Measurements from ENCODE around the gene CELSR1.

Gene CELSR1

DNA sequence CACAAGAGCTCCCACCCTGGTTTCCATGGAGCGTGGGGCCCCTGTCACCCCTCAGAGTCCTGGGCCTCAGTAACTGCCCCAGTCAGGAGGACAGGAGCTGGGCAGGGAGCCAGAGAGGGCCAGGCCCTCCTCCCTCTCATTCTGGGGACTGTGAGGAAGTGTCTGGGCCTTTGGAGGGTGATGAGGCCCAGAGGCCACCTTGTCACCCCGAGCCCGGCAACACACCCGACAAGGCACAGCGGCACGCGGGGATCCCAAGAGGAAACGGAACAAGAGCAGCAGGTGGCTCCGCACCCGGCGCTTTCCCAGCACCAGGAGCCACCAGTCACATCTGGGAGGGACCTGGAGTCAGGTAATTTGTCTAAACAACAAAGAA is 72.1 kb downstream of the CELSR1 start:
- Mint-ChIP-seq H3K27ac (no peak overlapping the region), H3K4me1 (ENCODE audit: low read depth) (no peaks in the 10 kb centered on the region), H3K4me3 (no peak overlapping the region), H3K9me3 (no peaks in the 10 kb centered on the region), H3K27me3 (ENCODE audit: low read depth) (no peaks in the 10 kb centered on the region), H3K36me3 (ENCODE audit: low read depth) (no peaks in the 10 kb centered on the region)

- no peaks in the 10 kb centered on the region for H3K36me3 Mint-ChIP-seq (ENCODE audit: low read depth)
- no peak overlapping the region for H3K27ac Mint-ChIP-seq
- no peaks in the 10 kb centered on the region for H3K4me1 Mint-ChIP-seq (ENCODE audit: low read depth)
- H3K4me3 Mint-ChIP-seq, result no peak overlapping the region
- H3K9me3 Mint-ChIP-seq, result no peaks in the 10 kb centered on the region
- no peaks in the 10 kb centered on the region for H3K27me3 Mint-ChIP-seq (ENCODE audit: low read depth)
These were observed 72.6 kb downstream of the CELSR1 start for GRCh38 chr22:46464701-46465344.

GRCh38 chr22:46464296-46464695 is 73.1 kb downstream of the CELSR1 start:
- no peaks in the 10 kb centered on the region for H3K27me3 Mint-ChIP-seq (ENCODE audit: low read depth)
- no peak overlapping the region for H3K27ac Mint-ChIP-seq
- H3K4me1 Mint-ChIP-seq (ENCODE audit: low read depth), result no peaks in the 10 kb centered on the region
- H3K9me3 Mint-ChIP-seq, result no peaks in the 10 kb centered on the region
- no peak overlapping the region for H3K4me3 Mint-ChIP-seq
- H3K36me3 Mint-ChIP-seq (ENCODE audit: low read depth), result no peaks in the 10 kb centered on the region

GRCh38 chr22:46463435-46464227 is 73.8 kb downstream of the CELSR1 start:
- Mint-ChIP-seq H3K4me1 (ENCODE audit: low read depth) (no peaks in the 10 kb centered on the region), H3K36me3 (ENCODE audit: low read depth) (no peaks in the 10 kb centered on the region), H3K4me3 (no peak overlapping the region), H3K27me3 (ENCODE audit: low read depth) (no peaks in the 10 kb centered on the region), H3K9me3 (no peaks in the 10 kb centered on the region), H3K27ac (no peak overlapping the region)

- no peak overlapping the region for H3K27ac Mint-ChIP-seq
- H3K4me3 Mint-ChIP-seq, result no peak overlapping the region
- no peaks in the 10 kb centered on the region for H3K9me3 Mint-ChIP-seq
- H3K27me3 Mint-ChIP-seq (ENCODE audit: low read depth), result no peaks in the 10 kb centered on the region
- H3K36me3 Mint-ChIP-seq (ENCODE audit: low read depth), result no peaks in the 10 kb centered on the region
- H3K4me1 Mint-ChIP-seq (ENCODE audit: low read depth), result no peaks in the 10 kb centered on the region
These were observed 74.6 kb downstream of the CELSR1 start for GRCh38 chr22:46462726-46463371.

DNA sequence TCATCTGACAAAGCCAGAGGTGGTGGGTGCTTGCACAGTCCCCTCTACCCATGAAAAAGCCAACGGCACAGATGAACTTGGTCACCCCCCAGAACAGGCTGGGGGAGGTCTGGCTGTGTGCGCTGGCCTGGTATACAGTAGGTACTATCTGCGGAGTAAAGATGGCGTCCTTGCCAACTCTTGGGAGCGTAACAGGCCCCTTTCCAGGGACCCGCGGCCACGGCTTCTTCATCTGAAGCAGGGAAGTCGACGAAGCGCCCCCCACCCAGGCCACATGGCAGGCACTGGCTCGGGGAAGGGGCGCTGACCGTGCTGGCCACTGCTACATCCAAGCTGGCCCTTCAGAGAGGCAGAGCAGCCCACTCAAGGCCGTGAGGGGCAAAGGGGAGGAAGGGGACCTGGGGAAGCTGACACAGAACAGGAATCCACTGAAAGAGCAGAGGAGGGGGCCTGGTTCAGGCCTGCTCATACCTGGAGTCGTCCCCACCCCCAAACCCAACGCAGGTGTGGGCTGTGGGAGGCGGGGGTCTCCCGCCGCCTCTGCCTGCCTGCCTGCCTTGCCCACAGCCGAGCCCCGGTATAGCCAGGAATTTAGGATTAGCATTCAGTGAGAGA is 75.7 kb downstream of the CELSR1 start:
- no peaks in the 10 kb centered on the region for H3K27me3 Mint-ChIP-seq (ENCODE audit: low read depth)
- H3K4me1 Mint-ChIP-seq (ENCODE audit: low read depth), result no peaks in the 10 kb centered on the region
- H3K9me3 Mint-ChIP-seq, result no peaks in the 10 kb centered on the region
- no peak overlapping the region for H3K4me3 Mint-ChIP-seq
- no peaks in the 10 kb centered on the region for H3K36me3 Mint-ChIP-seq (ENCODE audit: low read depth)
- no peak overlapping the region for H3K27ac Mint-ChIP-seq

DNA sequence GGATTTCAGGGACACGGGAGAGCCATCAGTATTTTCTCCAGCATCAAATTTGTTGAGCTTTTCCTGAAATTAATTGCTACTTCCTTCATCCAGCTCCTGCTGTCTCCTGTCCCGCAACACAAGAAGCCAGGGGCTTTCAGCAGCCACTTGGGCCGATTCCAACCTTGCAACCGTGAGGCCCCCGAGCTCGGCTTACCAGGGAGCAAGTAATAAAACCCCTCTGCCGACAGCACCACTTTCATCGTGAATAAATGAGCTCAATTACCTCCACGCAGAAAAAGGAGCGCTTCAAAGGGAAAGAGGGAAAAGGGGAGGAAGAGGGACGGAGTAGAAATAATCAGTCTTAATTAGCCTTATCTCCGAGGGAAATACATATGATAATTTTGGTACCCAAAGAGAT is 76.6 kb downstream of the CELSR1 start:
- no peaks in the 10 kb centered on the region for H3K4me1 Mint-ChIP-seq (ENCODE audit: low read depth)
- H3K9me3 Mint-ChIP-seq, result no peaks in the 10 kb centered on the region
- H3K27me3 Mint-ChIP-seq (ENCODE audit: low read depth), result no peaks in the 10 kb centered on the region
- no peak overlapping the region for H3K27ac Mint-ChIP-seq
- no peak overlapping the region for H3K4me3 Mint-ChIP-seq
- H3K36me3 Mint-ChIP-seq (ENCODE audit: low read depth), result no peaks in the 10 kb centered on the region

DNA sequence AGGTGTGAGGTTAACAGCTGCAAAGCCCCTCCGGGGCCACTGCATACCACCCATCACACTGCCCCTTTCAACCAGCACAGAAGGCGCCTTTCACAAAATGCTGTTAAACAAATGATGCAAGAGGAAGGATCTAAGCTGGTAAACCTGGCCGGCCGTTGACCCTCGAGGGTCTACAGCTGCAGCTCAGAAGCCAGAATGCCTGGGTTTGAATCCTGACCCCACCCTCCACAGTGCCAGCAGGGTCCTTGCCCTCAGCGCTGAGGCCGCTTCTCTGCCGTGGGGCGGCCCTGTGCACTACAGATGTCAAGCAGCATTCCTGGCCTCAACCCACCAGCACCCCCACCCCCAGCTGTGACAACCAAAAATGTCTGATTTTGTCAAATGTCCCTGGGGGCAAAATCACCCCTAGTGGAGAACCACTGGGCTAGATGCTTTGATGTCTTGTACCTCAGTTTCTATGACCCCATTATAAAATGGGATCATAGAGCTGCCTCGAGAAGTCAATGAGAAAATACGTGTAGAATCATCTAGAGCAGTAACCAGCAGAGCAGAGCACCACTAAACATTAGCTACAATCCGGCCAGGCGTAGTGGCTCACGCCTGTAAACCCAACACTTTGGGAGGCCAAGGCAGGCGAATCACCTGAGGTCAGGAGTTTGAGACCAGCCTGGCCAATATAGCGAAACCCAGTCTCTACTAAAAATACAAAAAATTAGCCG is 77.9 kb downstream of the CELSR1 start:
- Mint-ChIP-seq H3K4me1 (ENCODE audit: low read depth) (no peaks in the 10 kb centered on the region), H3K9me3 (no peaks in the 10 kb centered on the region), H3K36me3 (ENCODE audit: low read depth) (no peaks in the 10 kb centered on the region), H3K4me3 (no peak overlapping the region), H3K27ac (no peak overlapping the region), H3K27me3 (ENCODE audit: low read depth) (no peaks in the 10 kb centered on the region)

DNA sequence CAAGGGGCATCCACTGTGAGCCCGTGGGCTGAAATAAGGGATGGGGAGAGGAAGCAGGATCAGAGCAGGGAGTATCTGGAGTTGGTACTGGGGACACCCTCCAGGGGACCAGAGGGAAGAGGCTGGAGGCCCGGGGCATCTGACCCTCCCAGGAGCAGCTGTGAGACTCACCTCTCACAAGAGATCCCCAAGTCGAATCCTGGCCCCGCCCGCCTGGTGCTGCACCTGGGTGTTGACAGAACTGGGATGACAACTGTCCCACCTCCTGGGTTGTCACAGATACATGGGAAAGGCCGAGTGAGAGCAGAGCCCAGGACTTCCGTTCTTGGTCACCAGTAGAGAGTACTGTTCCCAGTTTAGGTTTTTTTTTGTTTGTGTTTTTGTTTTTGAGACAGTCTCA is 78.9 kb downstream of the CELSR1 start:
- Mint-ChIP-seq H3K4me1 (ENCODE audit: low read depth) (no peaks in the 10 kb centered on the region), H3K27ac (no peak overlapping the region), H3K36me3 (ENCODE audit: low read depth) (no peaks in the 10 kb centered on the region)

DNA sequence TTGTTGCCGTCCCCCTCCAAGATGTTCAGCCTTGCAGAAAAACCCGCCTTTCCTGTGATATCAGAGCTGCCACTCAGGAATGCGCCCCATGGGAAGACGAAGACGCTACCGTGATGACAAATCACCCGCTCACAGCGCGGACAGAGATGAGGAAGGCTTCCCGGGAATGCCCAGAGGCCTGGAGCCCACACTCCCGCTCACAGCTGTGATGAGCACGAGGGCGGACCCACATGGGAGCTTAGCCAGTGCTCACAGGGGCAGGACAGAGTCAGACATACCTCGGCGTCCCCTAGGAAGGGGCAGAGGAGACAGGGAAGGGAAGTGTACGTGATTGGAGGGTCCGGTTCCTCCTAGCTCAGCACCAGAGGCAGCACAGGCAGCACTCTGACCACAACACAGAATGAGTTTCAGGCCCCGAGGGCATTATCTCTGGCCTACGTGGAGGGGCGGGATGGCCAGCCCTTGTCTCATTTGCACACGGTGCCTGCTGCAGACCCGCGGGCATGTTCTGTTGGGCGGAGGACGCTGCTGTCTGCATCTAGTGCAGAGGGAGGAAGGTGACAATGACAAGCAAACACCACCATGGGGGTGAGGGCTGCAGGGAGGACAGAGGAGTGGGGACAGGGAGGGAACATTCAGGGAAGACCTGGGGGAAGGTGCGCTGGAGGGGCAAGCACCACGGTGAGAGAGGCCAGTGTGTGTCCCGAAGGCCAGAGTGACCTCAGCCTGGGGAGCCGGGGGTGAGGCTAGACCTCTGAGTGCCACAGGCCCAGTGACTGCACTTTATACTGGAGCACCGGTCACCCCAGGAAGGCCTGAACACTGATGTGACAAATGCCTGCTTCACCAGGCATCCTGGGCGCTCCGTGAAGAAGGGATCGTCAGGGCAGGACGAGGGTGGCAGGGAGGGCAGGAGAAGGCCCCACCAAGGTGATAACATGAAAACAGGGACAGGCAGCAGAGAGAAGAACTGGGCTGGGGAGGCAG is 79.6 kb downstream of the CELSR1 start:
- H3K4me1 Mint-ChIP-seq (ENCODE audit: low read depth), result no peaks in the 10 kb centered on the region
- no peaks in the 10 kb centered on the region for H3K36me3 Mint-ChIP-seq (ENCODE audit: low read depth)
- H3K27me3 Mint-ChIP-seq (ENCODE audit: low read depth), result no peaks in the 10 kb centered on the region
- no peaks in the 10 kb centered on the region for H3K9me3 Mint-ChIP-seq
- H3K4me3 Mint-ChIP-seq, result no peak overlapping the region
- no peak overlapping the region for H3K27ac Mint-ChIP-seq

More for the DNA sequence above, 78.9 kb downstream of the CELSR1 start:
- H3K9me3 Mint-ChIP-seq, result no peaks in the 10 kb centered on the region
- no peaks in the 10 kb centered on the region for H3K27me3 Mint-ChIP-seq (ENCODE audit: low read depth)
- no peak overlapping the region for H3K4me3 Mint-ChIP-seq

GRCh38 chr22:46456818-46457163 is 80.6 kb downstream of the CELSR1 start:
- Mint-ChIP-seq H3K27me3 (ENCODE audit: low read depth) (no peaks in the 10 kb centered on the region), H3K4me1 (ENCODE audit: low read depth) (no peaks in the 10 kb centered on the region), H3K36me3 (ENCODE audit: low read depth) (no peaks in the 10 kb centered on the region), H3K9me3 (no peaks in the 10 kb centered on the region), H3K27ac (no peak overlapping the region), H3K4me3 (no peak overlapping the region)

DNA sequence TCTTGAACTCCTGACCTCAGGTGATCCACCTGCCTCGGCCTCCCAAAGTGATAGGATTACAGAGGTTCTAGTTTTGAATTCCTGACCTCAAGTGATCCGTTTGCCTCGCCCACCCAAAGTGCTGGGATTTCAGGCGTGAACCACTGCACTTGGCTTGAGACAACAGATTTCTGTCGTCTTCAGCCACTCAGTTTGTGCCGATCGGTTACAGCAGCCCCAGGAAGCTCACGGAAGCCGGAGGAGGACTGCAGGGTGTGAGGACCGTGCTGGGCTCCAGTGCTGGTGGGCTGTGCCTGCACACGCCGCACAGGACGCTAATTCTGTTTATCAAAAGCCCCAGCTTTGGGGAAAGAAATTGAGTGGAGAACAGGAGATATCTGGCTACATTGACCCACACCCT is 82.0 kb downstream of the CELSR1 start:
- Mint-ChIP-seq H3K9me3 (no peaks in the 10 kb centered on the region), H3K27me3 (ENCODE audit: low read depth) (no peaks in the 10 kb centered on the region), H3K36me3 (ENCODE audit: low read depth) (no peaks in the 10 kb centered on the region), H3K4me3 (no peak overlapping the region), H3K27ac (no peak overlapping the region), H3K4me1 (ENCODE audit: low read depth) (no peaks in the 10 kb centered on the region)

GRCh38 chr22:46454504-46455269 is 82.7 kb downstream of the CELSR1 start:
- H3K27me3 Mint-ChIP-seq (ENCODE audit: low read depth), result no peaks in the 10 kb centered on the region
- H3K36me3 Mint-ChIP-seq (ENCODE audit: low read depth), result no peaks in the 10 kb centered on the region
- H3K9me3 Mint-ChIP-seq, result no peaks in the 10 kb centered on the region
- no peak overlapping the region for H3K27ac Mint-ChIP-seq
- no peaks in the 10 kb centered on the region for H3K4me1 Mint-ChIP-seq (ENCODE audit: low read depth)
- H3K4me3 Mint-ChIP-seq, result no peak overlapping the region

Measured in T-helper 1 cell treated with Interleukin-12 subunit alpha and Interleukin-12 subunit beta and Interleukin-4 antibody, amounts not matched to agents 30 μg/mL and 1 μg/mL, for 36 hours (primary cell).